HG02943 (cell line): ENCODE data around the gene RAB40C.

ENCODE experiments used
- ATAC-seq: cut with Tn5 transposase; IDR thresholded peaks from one replicate; pipeline ENCODE4 v1.9.1; 2021; ENCODE audit warnings: mild to moderate bottlenecking, low read depth, moderate library complexity; ENCODE audit not compliant: unreplicated experiment

The RAB40C gene

GRCh38 chr16:630249-630814 is 40.5 kb downstream of the RAB40C start:
- no peak for ATAC-seq

- no peak for ATAC-seq
These were observed 41.0 kb downstream of the RAB40C start, which contains the start of gene WFIKKN1 for GRCh38 chr16:630815-631405. TSS of gene WFIKKN1 (plus strand) at chr16:630985. CDS start at chr16:631254, 269 bp downstream.

GRCh38 chr16:631808-632358 is 42.0 kb downstream of the RAB40C start:
- no peak for ATAC-seq

GRCh38 chr16:632486-633335 is 42.8 kb downstream of the RAB40C start:
- ATAC-seq: no peak

GRCh38 chr16:633336-634050 is 43.6 kb downstream of the RAB40C start:
- no peak for ATAC-seq

- ATAC-seq: no peak
These were observed 44.3 kb downstream of the RAB40C start for GRCh38 chr16:634051-634670.

- no peak for ATAC-seq
These were observed 45.1 kb downstream of the RAB40C start for GRCh38 chr16:634996-635395.

GRCh38 chr16:635573-636205 is 45.8 kb downstream of the RAB40C start:
- ATAC-seq: no peak

GRCh38 chr16:636206-637080 is 46.6 kb downstream of the RAB40C start, which contains the start of gene METTL26:
TSS of gene METTL26 (minus strand) at chr16:636305. CDS start at chr16:636290, 15 bp downstream.
- peak; percentile 53 for ATAC-seq

GRCh38 chr16:637081-638018 is 47.5 kb downstream of the RAB40C start:
- ATAC-seq: no peak

- ATAC-seq: no peak
These were observed 48.2 kb downstream of the RAB40C start for GRCh38 chr16:638034-638543.

GRCh38 chr16:638836-639235 is 49.0 kb downstream of the RAB40C start:
- ATAC-seq: no peak

GRCh38 chr16:640614-641013 is 50.7 kb downstream of the RAB40C start:
- no peak for ATAC-seq

- ATAC-seq: no peak
These were observed 51.7 kb downstream of the RAB40C start, which contains the start of gene MCRIP2 for GRCh38 chr16:641326-642188. TSS of gene MCRIP2 (plus strand) at chr16:641828. CDS start at chr16:641992, 164 bp downstream.

GRCh38 chr16:642189-643049 is 52.6 kb downstream of the RAB40C start:
- ATAC-seq: no peak

- ATAC-seq: no peak
These were observed 53.1 kb downstream of the RAB40C start for GRCh38 chr16:643050-643368.
